C4-2B (cell line): ENCODE data around the gene XKR3.
"Not testable (repeated sequence)": the region's sequence is repeated elsewhere in the genome, so short reads cannot be mapped to it uniquely, and the experiment has no call there.

Experiments used
- H3K27ac ChIP-seq: fragments of 450-650 bp; 2 replicates; pipeline ENCODE4 v1.5.1; 2017
- ZFX ChIP-seq: fragments of 450-650 bp; IDR thresholded peaks from 2 replicates; pipeline ENCODE4 v1.6.1; 2017
- TF ChIP-seq, protein P1 (sequence below): fragments of 450-650 bp; conservative IDR thresholded peaks from 2 replicates; pipeline ENCODE4 v1.5.1; 2017; ENCODE audit warnings: mild to moderate bottlenecking

The XKR3 gene

DNA sequence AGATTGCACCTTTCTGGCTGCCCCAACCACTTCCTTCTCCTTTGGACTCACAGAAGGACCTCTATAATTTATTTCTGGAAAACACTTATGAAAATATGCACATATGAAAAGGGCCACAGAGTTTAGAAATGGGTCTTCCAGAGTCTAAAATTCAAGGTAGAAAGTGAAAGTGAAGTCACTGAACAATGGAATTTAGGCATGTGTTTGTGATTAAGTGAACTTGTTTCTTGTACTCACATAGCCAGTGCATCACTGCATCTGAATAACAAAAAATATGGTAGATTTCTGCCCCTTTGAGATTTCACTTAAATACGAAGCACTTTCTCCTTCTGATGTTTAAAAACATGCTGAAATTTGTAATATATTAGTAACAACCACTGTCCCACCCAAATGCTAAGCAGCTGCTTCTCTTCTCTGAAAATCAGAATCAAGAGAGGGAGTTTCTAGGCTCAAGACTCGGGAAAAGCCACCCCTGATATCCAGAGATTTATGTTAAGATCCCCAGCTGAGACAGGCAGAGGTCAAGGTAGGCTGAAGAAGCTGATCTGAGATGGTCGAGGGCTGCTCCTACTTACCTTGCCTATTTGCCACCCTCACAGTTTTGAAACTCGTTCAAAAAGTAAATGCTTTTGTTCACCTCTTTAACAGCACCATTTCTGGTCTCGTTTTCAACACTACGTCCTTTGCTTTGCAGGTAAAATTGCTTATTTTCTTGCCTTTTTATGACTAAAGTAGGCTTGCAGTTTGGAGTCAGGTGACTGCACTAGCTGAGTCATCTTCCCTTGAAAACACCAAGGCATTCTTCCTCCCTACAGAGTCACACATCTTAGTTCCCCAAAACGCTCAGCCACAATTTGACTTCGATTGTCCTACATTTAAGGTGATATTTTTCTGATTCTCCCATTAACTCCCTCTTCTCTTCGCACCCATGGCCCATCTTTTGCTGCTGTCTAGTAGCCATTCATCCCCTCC lies at the start of gene XKR3:
TSS of gene XKR3 (minus strand) at position 696 of the 972 bp plus-strand sequence. CDS start 17,338 bp downstream, outside the sequence.
- TF ChIP-seq, protein P1, sequence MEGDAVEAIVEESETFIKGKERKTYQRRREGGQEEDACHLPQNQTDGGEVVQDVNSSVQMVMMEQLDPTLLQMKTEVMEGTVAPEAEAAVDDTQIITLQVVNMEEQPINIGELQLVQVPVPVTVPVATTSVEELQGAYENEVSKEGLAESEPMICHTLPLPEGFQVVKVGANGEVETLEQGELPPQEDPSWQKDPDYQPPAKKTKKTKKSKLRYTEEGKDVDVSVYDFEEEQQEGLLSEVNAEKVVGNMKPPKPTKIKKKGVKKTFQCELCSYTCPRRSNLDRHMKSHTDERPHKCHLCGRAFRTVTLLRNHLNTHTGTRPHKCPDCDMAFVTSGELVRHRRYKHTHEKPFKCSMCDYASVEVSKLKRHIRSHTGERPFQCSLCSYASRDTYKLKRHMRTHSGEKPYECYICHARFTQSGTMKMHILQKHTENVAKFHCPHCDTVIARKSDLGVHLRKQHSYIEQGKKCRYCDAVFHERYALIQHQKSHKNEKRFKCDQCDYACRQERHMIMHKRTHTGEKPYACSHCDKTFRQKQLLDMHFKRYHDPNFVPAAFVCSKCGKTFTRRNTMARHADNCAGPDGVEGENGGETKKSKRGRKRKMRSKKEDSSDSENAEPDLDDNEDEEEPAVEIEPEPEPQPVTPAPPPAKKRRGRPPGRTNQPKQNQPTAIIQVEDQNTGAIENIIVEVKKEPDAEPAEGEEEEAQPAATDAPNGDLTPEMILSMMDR = no peak
- no peak for TF ChIP-seq ZFX
- no peak within 1 kb of the TSS for H3K27ac ChIP-seq

DNA sequence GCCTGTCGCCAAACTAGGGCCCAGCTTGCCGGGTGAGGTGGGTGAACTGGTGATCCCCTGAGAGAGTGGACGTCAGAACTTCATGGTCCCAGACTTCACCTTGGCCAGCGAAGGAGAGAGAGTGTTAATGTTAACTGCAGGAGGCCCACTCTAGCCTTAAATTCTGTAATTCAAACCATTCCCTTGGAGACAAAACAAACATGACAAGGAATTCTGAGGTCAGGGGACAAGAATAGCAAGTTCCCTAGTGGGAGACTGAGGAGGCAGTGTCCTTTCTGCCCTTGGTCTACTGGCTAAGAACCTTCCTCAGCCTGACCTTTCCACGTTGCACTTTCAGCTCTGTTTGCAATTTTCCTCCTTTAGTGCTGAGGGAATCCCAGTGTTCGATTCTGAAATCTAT lies 44.4 kb upstream of the XKR3 start:
- H3K27ac ChIP-seq = not testable (repeated sequence)

DNA sequence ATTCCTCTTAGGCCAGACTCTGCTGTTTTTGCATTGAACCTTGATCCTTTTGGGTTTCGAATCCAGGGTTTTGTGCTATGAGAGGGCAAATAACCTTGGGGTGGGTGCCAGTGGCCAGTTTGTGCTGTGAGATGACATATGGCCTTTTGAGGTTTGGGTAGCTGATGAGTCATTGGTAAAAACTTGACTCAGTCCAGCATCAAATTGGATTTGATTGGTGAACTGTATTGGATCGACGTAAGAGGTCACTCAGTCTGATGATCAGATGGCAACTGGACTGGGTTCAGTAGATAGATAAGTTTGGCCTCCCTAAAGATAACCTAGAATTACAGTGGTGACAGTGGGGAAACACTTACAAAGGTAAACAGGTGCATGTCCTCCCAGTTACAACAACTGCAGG lies 41.0 kb upstream of the XKR3 start:
- TF ChIP-seq, protein P1 = no peak
- no peak for TF ChIP-seq ZFX

DNA sequence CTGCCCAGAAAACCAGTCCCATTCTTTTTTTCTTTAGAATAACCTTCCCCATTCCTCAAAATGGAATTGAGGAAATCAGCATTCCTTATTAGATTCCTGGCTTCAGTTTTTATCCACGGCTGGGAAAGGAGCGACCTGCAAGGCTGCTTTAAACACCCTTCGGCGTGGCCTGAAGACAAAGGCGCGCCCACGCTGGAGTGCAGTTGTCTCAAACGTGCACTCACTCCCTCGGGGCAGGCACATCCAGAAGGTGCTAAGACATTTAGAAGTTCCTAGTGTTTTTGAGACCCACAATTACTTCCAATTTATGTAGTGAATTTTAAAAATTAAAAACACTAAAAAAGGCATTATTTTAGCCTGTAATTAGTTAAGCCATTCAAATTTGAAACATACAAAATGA lies 31.6 kb upstream of the XKR3 start:
- not testable (repeated sequence) for H3K27ac ChIP-seq

More for the DNA sequence above, 41.0 kb upstream of the XKR3 start:
- H3K27ac ChIP-seq = no peak overlapping the region

DNA sequence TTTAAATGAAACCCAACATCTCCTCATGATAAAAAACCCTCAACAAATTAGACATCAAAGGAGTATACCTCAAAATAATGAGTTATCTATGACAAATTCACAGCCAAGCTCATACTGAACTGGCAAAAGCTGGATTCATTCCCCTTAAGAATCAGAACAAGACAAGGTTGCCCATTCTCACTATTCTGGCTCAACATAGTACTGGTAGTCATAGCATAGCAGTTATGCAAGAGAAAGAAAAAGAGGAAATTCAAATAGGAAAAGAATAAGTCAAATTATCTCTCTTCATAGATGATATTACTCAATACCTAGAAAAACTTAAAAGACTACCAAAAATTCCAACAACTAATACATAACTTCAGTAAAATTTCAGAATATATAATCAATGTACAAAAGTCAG lies 29.4 kb upstream of the XKR3 start:
- no peak for TF ChIP-seq ZFX
- TF ChIP-seq, protein P1 = no peak
- no peak overlapping the region for H3K27ac ChIP-seq

DNA sequence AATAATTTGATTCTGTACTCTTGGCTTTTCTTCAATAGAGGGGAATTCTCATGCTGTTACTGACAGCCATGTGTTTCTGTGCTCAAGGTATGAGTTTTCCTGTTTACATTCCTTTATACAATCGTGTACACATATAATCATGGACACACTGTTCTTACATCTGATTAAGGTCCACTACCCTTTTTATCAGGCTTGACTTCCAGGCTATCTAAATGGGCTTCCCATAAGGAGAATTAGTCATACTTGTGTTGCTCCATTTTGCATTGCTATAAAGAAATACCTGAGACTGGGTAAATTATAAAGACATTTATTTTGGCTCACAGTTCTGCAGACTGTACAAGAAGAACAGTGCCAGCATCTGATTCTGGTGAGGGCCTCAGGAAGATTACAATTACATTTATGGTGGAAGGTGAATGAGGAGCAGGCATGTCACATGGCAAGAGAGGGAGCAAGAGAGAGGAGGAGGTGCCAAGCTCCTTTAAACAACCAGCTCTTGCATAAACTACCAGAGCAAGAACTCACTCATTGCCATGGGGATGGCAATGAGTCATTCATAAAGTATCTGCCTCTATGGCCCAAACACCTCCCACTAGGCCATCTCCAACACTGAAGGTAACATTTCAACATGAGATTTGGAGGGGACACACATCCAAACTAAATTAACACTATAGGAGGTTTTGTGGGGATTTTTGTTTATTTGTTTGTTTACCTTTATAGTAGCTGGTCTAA lies 26.2 kb upstream of the XKR3 start:
- not testable (repeated sequence) for H3K27ac ChIP-seq

DNA sequence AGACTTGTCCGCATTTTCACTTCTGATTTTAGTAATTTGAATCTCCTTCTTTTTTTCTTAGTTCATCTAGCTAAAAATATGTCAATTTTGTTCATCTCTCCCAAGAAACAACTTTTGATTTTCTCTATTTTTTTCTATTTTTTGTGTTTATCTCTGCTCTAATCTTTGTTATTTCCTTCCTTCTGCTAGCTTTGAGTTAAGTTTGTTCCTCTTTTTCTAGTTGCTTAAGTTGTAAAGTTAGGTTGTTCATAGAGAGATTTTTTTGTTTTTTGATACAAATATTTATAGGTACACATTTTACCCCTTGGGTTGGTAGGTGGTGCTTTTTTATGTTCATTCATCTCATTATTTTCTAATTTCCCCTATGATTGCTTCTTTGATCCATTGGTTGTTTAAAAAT lies 22.1 kb upstream of the XKR3 start:
- H3K27ac ChIP-seq = no peak overlapping the region
- TF ChIP-seq, protein P1 = no peak
- no peak for TF ChIP-seq ZFX

DNA sequence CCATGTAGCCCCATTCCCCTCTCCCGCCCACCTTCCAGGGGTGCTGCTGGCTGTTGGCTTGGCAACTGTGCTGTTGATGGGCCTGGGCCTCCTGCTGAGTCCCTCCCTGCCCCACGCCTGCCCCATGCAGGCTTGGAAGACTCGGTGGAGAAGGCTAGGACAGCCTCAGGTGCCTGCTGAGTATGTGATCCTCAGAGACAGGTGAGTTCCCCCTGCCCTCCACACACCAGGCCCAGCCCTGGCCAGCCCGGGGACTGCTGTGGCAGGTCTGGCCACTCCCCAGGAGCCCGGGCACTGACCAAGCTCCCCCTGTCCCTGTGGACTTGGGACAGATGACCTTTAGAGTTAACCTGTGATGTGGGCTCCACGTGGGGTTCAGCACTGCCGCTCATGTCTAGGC lies 20.7 kb upstream of the XKR3 start:
- H3K27ac ChIP-seq = no peak overlapping the region
- TF ChIP-seq, protein P1 = no peak
- TF ChIP-seq ZFX = no peak
